HG02759 (cell line): ENCODE measurements around the gene DCC.

Experiments used
- ATAC-seq: cut with Tn5 transposase; IDR thresholded peaks from one replicate; pipeline ENCODE4 v1.9.1; 2021; ENCODE audit warnings: mild to moderate bottlenecking, moderate library complexity; ENCODE audit not compliant: unreplicated experiment

DCC gene, protein sequence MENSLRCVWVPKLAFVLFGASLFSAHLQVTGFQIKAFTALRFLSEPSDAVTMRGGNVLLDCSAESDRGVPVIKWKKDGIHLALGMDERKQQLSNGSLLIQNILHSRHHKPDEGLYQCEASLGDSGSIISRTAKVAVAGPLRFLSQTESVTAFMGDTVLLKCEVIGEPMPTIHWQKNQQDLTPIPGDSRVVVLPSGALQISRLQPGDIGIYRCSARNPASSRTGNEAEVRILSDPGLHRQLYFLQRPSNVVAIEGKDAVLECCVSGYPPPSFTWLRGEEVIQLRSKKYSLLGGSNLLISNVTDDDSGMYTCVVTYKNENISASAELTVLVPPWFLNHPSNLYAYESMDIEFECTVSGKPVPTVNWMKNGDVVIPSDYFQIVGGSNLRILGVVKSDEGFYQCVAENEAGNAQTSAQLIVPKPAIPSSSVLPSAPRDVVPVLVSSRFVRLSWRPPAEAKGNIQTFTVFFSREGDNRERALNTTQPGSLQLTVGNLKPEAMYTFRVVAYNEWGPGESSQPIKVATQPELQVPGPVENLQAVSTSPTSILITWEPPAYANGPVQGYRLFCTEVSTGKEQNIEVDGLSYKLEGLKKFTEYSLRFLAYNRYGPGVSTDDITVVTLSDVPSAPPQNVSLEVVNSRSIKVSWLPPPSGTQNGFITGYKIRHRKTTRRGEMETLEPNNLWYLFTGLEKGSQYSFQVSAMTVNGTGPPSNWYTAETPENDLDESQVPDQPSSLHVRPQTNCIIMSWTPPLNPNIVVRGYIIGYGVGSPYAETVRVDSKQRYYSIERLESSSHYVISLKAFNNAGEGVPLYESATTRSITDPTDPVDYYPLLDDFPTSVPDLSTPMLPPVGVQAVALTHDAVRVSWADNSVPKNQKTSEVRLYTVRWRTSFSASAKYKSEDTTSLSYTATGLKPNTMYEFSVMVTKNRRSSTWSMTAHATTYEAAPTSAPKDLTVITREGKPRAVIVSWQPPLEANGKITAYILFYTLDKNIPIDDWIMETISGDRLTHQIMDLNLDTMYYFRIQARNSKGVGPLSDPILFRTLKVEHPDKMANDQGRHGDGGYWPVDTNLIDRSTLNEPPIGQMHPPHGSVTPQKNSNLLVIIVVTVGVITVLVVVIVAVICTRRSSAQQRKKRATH (N-terminal part only)

DNA sequence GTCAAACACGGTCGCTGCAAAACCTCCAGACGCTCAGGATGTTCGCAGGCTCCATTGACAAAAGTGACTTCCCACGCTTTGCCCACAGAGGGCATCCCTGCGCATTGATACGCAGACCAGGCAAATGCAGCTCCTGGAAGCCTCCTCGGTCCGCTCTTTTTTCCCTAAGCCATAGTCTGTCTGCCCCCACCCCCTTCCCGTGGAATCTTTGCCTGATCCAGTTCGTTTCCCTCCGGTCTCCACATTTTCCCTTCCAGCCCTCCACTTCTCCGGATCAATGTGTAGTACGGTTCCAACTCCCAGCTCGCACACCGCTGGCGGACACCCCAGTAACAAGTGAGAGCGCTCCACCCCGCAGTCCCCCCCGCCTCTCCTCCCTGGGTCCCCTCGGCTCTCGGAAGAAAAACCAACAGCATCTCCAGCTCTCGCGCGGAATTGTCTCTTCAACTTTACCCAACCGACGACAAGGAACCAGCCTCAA is at the start of gene DCC:
TSS of gene DCC (plus strand) at position 307 of the 481 bp plus-strand sequence. CDS start 591 bp downstream, outside the sequence.
- no peak for ATAC-seq

DNA sequence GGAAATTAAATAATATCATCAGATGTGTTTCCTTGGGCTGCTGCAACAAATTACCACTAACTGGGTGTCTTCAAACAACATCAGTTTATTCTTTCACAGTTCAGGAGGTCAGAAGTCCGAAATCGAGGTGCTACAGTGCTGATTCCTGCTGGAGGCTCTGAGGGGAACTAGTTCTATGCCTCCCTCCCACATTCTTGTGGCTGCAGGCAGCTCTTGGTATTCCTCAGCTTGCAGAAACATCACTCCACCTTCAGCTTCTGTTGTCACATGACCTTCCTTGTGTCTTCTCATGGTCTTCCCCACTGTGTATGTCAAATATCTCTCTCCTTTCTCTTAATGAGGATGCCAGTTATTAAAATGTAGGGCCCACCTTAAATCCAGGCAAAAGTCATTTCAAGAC is 29.3 kb upstream of the DCC start:
- no peak for ATAC-seq

DNA sequence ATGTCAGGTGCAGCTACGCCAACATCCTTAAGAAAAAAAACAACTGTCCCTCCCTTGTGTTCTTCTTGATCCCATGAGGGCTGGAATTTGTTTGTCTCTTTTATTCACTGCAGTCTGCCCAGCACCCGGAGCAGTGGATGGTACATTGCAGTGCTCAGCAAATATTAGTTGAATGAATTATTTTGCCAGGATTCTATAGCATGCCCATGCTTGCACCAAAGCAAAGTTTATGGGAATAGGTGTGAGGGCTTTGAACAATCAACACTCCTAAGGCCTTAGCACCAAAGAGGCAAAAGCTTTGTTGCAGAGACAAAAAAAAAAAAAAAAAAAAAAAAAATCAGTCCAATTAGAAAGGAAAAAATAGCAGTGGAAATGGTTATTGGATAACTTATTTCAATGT is 28.7 kb upstream of the DCC start:
- ATAC-seq: no peak

DNA sequence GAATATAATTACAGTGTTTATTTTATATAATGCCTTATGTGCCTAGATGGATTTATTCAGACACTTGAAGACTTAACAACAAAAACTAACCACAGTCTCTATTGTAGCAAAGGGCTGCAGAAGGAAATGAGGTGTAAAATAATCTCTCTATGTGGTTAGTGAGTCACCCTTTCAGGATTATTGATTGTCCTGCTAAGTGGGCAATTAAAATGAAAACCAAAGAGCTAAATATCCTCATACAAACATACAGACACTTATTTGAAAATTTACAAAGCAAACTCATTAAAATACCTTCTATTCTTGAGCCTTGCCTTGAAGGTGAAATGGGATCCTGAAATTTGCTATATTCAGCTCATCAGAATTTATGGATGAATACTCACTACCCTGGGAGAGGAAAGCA is 27.7 kb upstream of the DCC start:
- ATAC-seq: no peak

DNA sequence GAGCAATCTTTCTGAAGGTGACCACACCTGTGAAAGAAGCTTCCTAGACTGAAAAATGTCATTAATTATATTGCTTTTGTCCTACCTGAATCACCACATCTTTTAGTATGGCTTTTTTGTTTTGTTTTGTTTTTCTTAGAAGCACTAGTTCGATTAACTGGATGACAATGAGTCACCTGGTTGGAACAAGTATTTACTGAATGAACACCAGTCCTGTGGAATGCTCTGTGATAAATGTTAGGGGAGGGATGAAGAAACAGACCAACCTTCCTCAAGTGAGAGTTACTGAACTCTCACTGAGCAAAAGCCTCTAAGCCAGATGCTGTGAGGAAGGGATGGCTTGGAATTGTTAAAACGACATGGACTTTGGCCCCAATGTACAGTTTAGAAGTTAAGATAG is 26.8 kb upstream of the DCC start:
- no peak for ATAC-seq

DNA sequence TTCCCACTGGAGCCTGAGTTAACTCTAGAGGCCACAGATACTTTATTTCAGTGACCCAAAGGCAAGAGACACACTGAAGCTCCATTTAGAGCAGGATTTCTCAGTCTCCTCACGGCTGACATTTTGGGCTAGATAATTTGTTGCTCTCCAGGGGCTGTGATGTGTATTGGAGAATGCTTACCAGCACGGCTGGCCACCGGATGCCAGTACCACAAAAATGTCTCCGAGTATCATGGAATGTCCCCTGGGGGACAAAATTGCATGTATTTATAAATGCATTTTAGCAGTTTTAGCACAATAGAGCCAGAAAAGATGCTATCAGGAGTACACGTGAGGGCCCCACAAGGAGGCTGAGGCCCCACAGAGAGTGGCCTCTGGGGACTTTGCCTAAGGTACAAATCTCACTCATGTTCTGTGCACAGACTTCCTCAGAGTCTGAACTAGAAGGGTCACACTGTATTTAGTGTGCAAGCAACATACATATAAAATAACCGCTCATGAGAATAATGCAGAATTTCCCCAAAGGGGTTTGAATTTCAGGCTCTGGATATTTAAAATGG is 20.5 kb upstream of the DCC start:
- no peak for ATAC-seq

DNA sequence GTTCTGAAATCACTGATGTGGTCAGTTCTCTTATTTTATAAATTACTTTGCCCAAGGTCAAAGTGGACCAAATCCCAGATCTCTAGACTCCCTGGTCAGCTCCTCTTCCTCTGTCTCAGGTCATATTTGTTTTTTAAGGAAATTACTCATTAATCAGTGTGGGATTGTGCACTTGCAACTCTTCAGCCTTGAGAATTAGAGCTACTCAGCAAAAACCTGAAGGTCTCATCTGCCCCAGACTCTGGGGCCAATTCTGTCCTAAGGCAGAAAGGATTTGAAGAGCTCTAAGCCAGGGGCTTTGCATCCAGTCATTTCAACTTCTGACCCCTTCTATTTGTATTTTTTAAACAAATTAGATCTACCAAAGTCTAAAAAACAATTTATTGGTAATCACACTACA is 17.7 kb upstream of the DCC start:
- no peak for ATAC-seq

DNA sequence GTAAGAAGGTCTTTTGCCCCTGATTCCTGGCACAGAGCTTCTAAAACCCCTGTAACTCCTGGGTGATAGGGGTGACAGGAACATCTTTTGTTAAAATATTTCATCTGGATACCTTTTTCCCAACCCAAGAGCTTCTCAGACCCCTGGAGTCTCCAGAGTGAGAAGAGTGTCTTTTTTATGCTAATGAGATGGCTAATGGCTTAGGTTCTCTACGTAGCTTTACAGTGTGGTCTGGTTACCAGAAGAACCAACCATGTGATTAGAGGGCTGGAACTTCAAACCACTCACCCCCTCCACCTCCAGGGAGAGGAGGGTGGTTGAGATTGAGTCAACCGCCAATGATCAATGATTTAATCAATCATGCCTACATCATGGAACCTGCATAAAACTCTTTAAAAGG is 16.2 kb upstream of the DCC start:
- no peak for ATAC-seq

DNA sequence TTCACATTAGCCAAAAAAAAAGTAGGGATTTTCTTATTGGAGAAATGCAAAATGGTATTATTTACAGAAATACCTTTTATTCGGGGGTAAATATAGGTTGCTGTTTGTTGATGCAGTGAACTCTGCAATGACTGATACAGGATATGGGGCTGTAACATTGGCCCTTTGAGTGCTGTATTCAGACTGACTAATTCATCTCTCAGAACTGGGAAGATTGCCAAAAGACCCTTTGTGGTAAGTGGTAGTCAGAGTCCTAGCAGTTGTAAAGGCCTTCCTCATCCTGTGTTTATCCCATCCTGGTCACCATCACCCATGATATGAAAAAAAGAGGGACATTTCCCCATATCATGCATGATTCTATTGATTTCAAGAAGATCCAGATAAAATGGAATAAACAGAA is 14.0 kb upstream of the DCC start:
- no peak for ATAC-seq

DNA sequence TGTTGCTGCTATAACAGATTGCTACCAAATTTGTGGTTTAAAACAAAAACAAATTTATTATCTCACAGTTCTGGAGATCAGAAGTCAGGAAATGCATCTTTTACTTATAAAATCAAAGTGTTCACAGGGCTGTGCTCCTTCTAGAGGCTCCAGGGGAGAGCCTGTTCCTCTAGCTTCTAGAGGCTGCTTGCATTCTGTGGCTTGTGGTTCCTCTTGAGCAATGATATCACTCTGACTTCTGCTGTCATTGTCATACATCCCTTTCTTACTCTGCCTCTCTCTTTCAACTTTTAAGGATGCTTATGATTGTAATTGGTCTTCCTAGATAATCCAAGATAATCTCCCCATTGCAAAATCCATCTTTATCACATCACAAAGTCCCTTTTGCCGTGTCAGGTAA is 6.1 kb upstream of the DCC start:
- ATAC-seq: no peak

DNA sequence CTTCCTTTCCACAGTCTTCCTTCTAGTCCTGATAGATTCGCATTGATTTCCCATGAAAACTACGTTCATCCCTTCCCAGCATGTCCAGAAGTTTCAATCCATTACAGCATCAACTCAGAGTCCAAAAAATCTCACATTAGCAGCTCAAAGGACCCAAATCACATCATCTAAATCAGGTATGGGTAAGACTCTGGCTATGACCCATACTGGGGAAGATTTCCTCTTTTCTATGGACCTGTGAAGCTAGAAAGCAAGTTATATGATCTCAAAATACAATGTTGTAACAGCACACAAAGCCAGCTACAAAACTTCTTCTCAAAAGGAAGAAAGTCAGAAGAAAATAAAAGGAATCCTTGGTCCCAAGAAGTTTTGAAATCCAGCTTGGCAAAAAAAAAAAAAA is 5.7 kb upstream of the DCC start:
- no peak for ATAC-seq

DNA sequence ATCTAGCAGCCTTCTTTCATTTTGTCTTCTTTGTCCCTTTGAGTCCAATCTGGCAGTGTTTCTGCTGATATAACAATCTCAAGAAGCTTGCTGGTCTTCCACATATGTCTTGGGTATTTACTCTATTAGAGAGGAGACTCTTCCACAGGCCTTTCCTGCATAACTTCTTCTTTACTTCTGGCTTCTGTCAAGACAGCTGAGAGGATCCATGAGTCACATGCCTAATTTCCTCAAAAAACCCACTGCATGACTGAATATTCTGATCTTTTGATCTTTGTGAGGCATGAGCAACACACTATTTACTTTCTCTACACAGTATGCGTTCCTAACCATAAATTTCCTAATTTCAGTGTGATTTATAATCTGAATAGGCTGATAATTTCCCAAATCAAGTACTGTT is 5.1 kb upstream of the DCC start:
- no peak for ATAC-seq

DNA sequence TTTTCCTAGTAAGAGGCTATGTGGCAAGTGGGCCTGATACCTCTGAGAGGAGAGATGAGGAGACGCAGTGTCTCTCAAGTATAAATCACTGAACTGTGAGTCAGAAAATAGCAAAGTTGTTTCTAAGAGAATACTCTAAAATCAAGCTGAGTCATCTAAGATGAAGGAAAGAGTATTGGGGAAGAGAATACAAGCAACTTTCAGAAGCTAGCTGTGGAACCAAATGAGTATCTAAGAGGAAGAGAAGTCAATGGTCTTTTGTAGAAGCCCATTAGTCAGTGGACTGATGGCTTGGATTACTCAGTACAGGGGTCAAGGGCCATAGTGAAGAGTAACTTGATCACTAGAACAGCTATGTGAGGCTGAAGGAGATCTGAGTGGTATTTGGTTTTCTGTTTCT is 2.7 kb upstream of the DCC start:
- ATAC-seq: no peak

DNA sequence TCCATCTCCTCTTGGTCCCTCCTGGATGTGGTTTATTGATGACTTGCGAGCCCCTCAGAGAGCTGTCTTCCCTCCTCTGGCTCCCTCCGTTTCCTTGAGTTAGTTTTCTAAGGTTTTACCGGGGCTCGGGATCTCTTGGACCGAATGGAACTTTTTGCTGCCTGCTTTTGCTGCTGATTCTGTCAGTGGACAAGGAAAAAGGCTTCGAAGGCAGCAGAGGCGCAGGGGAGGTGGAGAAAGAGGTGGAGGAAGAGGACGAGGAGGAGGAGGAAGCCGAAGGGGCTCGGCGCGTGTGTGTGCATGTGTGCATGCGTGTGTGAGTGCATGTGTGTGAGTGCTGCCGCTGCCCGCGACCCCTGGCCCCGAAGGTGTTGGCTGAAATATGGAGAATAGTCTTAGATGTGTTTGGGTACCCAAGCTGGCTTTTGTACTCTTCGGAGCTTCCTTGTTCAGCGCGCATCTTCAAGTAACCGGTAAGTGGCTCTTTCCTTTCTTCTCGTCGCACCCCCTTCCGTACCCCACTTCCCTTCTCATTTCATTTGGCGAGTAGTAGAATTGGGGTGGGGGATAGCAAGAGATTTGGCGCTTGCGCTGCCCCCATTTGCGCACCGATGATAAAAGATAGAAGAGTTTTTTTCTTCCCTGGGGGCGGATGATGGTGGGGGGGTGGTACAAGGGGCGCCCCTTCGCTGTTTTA is 557 bp downstream of the DCC start:
- no peak for ATAC-seq

DNA sequence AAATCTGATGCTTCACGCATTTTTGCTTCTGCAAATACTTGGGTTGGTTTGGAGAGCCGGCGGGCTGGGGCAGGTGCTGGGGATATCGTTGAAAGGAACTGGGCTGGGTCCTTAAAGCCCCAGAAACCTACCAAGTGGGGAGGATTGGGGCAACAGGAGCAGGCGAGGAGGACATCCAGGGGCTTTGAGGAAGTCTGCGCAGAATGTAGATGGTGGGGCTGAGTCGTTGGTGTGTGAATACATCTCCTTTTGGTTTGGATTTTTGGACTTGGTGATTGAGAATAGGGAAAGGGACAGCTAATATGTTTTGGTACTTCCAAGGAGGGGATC is 1.1 kb downstream of the DCC start:
- no peak for ATAC-seq

DNA sequence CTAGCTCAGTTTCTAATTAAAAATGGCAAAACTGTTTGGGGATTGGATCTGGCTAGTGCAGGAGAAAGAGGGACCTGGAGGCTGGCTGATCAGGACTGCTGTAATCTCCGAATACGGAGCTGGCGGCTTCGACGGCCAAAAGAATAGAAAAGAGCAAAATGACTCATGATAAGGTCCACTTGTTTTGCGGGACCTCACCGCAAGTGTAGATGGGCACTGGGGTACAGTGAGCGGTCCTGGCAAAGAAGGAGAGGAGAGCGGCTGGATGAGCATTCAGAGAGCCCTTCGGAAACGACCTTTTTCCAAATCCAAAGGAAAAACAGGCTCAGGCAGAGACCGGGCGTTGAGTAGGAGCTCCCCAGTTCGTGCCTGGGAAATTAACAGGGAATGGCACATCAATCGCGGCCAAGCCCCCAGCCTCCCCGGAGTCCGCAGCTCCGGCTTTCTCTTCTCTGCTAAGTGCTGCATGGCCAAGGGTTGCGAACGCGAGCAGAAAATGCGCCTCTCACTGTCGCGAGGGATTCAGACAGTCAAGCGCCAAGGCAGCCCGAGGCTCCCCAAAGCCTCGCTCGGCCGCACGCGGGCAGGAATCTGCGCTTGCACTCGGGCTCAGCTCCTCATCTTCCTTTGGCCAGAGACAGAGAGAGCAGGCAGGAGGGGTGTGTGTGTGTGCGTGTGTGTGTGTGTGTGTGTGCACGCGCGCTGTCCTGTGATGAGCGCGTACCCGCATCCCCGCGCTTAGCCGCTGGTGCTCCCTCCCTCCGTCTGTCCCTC is 1.8 kb downstream of the DCC start:
- no peak for ATAC-seq

DNA sequence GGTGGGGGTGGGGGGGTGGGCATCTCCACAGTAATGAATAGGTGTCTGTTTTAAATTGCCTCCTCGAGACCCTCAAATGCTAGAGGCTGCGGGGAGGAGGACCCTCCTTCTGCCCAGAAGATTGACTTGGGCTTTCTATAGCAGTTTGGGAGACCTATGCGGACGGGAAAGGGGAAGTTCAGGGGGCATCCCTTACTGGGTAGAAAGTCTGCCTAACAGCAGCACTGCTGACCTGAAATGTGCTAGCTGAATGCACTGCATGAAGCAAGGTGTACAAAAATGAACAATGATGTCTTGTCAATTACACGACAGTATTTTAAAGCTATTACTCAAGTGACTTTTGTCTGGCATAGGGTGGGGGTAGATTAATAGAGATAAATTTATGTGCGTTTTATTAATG is 2.5 kb downstream of the DCC start:
- no peak for ATAC-seq

DNA sequence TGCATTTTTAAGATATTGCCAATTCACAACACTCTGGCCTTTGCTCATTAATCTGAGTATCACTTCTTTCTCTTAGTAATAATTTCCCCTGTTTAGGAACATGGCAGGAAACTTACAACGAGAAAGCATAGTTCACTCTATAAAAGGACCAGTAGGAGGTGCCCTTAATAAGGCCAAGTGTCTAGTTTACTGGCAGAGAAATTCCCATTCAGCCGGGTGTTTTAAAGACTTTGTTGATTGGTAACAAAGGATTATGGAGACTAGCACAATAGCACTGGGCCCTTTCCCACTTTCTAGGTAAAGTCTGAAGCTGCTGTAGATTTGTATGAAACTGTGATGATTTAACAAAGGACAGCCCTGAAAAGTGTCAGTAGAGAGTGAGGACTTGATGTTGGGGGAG is 3.1 kb downstream of the DCC start:
- ATAC-seq: no peak

DNA sequence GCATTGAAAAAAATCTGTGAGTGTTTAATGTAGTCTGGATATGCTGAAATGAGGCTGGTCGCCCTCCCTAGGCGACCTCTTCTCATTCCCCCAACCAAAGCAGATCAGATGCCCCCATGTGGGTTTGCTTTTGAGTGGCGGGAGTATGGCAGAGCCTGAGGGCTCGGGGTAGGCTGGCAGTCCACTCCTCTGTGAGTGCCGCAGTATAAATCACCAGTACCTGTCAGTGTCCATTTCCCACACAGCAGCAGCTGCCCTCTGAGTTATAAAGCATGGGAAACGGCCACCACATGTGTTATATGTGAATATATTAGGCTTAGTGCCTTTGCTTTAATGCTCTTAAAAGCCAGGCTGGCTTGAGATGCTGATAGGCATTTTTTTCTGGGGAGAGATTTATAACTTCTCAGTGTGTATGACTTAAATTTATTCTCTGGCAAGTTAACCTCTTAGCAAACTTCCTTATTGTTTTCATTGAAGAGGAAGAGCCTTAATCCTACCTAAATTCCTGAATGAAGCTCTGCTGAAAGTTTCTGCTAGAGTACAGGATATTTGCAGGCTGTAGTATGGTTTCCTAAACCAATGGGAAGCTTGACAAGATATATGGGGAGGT is 3.8 kb downstream of the DCC start:
- ATAC-seq: no peak

DNA sequence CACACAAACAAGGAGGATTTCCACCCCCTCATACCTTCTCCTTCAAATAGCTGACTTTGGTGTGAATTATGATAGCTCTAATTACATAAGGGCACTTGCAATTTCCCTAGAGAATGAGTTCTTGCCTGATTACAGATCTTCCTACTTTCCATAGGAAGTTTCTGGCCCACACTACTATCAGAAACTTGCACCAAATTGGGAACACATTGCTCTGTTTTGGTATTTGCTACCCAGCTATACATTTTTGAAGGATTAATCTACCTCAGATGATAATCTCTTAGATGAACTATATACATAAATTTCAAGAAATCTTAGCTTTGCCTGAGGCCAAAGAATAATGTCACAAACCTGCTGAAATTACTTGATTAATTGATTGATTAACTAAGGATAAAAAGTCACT is 4.9 kb downstream of the DCC start:
- no peak for ATAC-seq
